Ureter (tissue), 1 donor: ENCODE measurements around the gene DISC1. TPM values are rescaled to one million over a fixed set of nuclear protein-coding genes. Genes with fewer than 3 reads are reported as not detected.
A peak's percentile ranks its signal among the peaks of the same experiment; 100 is the strongest.
"Not testable (repeated sequence)": the region's sequence is repeated elsewhere in the genome, so short reads cannot be mapped to it uniquely, and the experiment has no call there.

Experiments used
- DNase-seq: peaks from one replicate; pipeline ENCODE4 v3.0.0-alpha.2; 2020; ENCODE audit warnings: low spot score
- total RNA-seq: library from RNA; stranded (reverse); gene quantifications from one replicate; pipeline ENCODE4 v1.2.4, GENCODE V29; 2023
- donor health status: DM: yes; HTN: yes; CAD: no.

Gene DISC1
- total RNA-seq, 1 donor from 2014 or later, result 9.6 TPM

DNA sequence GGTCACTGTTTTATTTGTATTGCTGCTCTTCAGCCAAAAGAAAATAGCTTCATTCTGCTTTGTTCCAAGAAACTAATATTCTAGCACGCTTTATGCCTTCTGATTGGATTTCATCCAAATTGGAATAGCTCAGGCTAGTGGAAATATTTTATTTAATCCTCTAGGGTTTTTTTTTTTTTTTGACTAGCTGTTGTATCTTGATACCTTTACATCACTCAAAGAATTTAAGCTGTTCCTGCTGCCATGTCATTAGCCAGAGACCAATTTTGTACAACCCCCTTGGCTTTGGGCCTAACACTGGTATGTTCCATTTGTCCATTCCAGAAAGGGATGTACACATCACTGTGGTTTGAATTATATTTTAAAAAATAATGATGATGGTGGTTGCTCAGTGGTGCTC, 103.0 kb downstream of the DISC1 start:
- DNase-seq, result no peak

- no peak for DNase-seq
Measured at GRCh38 chr1:231731268-231731667, 104.7 kb downstream of the DISC1 start.

DNA sequence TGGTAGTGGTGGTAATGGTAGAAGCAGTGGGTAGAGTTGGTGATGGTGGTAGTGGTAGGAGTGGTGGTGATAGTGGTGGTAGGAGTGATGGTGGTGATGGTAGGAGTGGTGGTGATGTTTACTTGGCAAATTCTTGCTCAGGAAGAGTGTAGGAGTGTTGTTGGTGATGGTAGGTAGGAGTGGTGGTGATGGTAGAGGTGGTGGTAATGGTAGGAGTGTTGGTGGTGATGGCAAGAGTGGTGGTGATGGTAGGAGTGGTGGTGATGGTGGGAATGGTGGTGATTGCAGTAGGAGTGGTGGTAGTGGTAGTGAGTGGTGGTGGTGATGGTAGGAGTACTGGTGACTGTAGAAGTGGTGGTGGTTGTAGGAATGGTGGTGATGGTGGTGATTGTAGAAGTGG, 106.5 kb downstream of the DISC1 start:
- DNase-seq, result no peak

- no peak for DNase-seq
Measured at GRCh38 chr1:231733672-231734071, 107.1 kb downstream of the DISC1 start.

- DNase-seq, result no peak
Measured at GRCh38 chr1:231734417-231734816, 107.8 kb downstream of the DISC1 start.

DNA sequence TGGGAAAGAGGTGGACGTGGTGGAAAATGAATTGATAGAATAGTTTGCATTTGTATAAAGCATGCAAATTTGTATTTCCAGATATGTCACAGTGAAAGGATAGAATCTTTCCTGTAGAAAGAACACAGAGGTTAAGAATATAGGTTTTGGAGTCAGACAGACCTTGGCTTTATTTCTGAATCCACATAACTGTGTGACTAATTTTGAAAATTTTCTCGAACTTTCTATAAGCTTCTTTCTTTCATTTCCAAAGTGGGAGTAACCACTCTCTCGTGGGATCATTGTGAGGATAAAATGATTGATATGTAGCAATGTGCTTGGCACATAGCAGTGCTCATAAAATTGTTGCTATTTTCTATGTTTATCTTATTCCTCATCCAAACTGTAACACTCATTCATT, 108.8 kb downstream of the DISC1 start:
- no peak for DNase-seq

DNA sequence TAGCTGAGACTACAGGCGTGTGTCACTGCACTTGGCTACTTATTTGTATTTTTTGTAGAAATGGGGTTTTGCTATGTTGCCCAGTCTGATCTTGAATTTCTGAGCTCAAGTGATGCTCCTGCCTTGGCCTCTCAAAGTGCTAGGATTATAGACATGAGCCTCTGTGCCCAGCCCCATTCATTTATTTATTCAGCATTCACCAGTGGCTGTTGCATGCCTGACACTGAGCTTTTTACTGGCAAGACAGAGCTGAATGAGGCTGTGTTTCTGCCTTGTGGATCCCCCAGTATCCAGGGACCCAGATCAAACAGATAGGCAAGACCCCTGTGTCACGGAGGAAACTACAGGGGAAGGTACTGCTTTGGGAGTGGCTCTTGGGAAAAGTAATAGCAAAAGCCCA, 109.4 kb downstream of the DISC1 start:
- no peak for DNase-seq

GRCh38 chr1:231736464-231736863, 109.9 kb downstream of the DISC1 start:
- DNase-seq, result no peak

DNA sequence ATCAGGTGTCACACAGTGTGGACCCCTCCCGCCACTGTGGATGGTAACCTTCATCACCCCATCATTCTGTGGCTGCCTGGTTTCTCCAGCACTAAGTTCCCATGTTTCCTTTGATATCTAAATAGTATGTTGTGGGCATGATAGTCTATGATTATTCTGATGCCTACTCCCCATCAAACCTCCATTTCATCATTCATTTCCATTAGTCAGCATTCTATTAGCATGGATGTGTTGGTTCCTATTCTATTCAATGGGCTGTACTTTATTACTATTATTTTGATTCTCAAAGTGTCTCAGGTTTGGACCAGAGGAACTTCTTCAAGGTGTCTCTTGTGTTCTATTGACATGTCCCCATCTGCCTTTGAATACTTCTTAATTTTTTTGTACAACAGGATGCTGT, 112.0 kb downstream of the DISC1 start:
- DNase-seq, result no peak

DNA sequence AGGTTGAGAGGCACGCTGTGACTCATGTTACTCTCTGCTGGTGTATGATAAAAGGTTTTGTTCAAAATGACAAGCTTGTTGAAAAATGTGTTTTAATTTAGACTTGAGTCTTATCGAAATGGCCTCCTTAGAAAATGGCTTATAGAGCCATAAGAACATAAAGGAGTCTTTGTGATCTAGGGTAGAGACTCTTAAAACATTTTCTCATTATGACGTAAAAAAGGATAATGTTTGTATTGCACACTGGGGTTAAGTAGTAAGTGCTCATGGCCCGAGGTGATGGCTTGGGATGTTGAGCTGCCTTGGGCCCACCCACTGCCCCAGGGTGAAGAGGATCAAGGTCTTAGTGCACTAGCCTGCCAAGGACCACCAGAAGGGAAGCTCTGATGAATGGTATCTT, 117.4 kb downstream of the DISC1 start:
- DNase-seq, result no peak

- DNase-seq, result no peak
Measured at GRCh38 chr1:231748760-231749415, 122.3 kb downstream of the DISC1 start.

DNA sequence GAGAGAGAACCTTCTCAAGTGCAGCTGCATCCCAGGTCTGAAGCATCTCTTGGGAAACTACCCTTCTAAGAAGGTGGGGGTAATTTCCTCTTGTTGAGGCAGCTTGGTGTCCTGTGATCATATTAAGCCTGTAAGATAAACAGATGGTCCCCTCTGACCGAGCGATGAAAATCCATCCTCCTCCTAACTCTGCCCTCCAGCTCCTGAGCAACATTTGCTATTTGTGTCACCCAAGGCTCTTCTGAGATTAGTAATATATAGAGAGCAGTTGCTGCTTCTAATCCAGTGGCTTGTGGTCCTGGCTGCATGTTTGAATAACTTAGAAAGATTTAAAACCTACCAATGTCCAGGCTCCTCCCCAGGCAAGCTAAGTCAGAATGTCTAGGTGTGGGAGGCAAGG, 123.7 kb downstream of the DISC1 start:
- DNase-seq, result no peak

DNA sequence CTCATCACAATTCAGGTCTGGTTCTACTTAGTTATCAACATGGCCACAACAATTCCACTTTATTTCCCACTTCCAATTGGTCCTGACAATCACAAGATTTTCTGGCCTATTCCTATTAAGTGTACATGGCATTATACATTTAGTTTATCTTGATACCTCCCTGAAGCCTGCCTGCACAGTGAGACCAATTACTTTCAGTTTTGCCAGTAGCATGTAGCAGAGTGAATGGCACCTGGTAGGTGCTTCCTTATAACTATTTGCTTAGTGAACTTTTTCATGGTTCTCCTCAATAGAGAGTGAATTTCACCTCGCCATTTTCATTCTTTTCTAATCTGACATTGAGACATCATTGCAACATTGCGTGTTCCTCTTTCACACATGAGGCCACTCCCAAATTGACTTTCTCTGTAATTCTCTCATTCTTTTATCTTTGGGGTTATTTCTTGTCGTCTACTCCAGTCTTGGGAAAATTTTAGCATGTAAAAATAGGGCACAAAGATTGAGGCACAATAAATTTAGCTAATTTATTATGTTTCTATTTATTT, 124.3 kb downstream of the DISC1 start:
- no peak for DNase-seq

GRCh38 chr1:231751415-231751814, 124.8 kb downstream of the DISC1 start:
- no peak for DNase-seq

DNA sequence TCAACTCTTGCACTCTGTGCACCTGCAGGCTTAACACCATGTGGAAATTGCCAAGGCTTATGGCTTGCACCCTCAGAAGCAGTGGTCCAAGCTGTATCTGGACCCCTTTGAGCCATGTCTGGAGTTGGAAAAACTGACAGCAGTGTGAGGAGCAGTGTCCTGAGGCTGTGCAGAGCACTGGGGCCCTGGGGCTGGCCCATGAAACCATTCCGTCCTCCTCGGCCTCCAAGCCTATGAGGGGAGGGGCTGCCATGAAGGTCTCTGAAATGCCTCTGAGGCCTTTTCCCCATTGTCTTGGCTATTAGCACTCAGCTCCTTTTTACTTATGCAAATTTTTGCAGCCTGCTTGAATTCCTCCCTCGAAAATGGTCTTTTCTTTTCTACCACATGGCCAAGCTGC, 126.7 kb downstream of the DISC1 start:
- DNase-seq, result no peak

DNA sequence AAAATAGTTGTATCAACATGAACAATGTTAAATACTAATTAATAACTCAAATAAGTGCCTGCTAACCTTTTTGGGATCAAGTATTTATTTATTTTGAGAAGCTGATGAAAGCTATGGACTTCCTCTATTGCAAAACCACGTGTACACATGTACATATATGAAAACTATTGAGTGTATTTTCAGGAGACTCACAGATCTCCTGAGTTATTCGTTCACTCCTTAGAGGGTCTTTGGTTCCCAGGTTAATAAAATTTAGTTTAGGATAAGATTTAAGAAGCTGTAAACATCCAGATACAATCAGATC, 130.5 kb downstream of the DISC1 start:
- no peak for DNase-seq

- peak; percentile 54 for DNase-seq
Measured at GRCh38 chr1:231757759-231758158, 131.2 kb downstream of the DISC1 start.

DNA sequence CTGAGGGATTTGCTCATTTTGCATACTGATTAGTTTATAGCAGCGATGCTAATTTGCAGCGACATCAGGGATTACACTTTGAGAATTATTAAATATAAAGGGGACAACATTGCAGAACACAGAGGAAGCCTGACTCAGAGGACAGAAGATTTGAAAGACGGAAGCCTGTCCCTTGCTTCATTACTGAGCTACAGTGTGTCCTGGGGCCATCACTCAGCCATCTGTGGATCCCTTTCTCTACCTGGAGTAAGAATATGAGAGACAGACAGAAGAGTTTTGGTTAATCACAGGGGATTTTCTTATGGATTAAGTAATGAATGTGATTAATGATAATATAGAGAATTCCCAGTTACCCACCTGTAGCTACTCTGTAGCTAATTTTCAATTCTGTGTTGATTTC, 134.7 kb downstream of the DISC1 start:
- no peak for DNase-seq

- DNase-seq, result no peak
Measured at GRCh38 chr1:231761747-231762541, 135.4 kb downstream of the DISC1 start.

DNA sequence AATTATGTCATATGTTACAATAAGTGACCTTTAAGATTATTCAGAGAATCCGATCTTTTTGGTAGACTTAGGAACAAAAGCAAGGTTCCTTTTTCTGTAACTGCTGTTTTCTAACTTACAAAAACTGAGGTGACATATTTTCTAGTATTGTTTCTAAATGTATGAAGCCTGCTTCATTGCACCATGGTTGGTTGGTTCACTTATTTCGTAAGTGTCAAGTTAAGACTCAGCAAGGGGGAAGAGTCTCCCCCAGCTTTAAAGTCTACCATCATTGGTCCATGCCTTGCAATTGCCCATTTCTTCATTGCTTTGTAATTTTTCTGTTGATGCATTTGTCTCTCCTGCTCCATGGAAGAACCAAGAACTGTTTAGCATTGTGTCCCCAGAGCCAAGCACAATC, 136.9 kb downstream of the DISC1 start:
- DNase-seq, result no peak

DNA sequence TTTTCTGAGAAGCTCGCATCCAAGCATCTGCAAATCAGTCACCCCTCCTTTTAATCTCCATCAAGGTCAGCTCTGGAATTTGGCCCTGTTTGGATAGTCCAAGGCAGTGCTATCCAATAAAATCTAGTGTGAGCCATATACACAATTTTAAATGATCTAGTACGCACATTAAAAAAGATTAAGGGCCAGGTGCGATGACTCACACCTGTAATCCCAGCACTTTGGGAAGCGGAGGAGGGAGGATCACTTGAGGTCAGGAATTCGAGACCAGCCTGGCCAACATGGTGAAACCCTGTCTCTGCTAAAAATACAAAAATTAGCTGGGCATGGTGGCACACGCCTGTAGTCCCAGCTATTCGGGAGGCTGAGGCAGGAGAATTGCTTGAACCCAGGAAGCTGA, 139.2 kb downstream of the DISC1 start:
- not testable (repeated sequence) for DNase-seq

GRCh38 chr1:231767471-231767870, 140.9 kb downstream of the DISC1 start:
- no peak for DNase-seq

GRCh38 chr1:231768416-231768815, 141.8 kb downstream of the DISC1 start:
- no peak for DNase-seq
